Measurements from ENCODE around the gene POU6F2. TPM values are rescaled to one million over a fixed set of nuclear protein-coding genes. Genes with fewer than 3 reads are reported as not detected.
"Not testable (repeated sequence)": the region's sequence is repeated elsewhere in the genome, so short reads cannot be mapped to it uniquely, and the experiment has no call there.

Gene POU6F2
- total RNA-seq, 1 donor from 2014 or later = not detected

DNA sequence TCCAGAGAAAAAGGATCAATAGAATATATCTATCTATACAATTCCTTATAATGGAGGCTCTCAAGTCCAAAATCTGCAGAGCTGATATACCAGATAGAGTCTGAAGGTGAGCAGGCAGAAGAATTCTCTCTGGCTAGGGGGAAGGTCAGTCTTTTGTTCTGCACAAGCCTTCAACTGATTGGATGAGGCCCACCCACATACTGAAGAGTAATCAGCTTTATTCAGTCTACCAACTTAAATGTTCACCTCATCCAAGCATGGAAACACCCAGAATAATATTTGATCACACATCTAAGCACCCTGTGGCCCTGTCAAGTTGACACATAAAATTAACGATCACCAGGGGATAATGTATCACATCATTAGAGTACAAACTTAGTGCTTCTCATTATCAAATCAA lies 394.7 kb downstream of the POU6F2 start:
- FAIRE-seq = no peak
- no peaks in the 10 kb centered on the region for H3K27me3 ChIP-seq (ENCODE audit: control insufficient read depth, insufficient read depth, low read length)
- no peaks in the 10 kb centered on the region for H3K36me3 ChIP-seq (ENCODE audit: control insufficient read depth, insufficient read depth, low read length)
- no peak for TF ChIP-seq CTCF (IDR thresholded peaks at IDR 0.05; ENCODE audit: insufficient read depth, low read length, severe bottlenecking)
- no peak for DNase-seq (ENCODE audit: low read depth)
- H3K4me3 ChIP-seq (ENCODE audit: low read depth, low read length) = no peak overlapping the region

- no peak for FAIRE-seq
- Histone ChIP-seq H3K27me3 (ENCODE audit: control insufficient read depth, insufficient read depth, low read length) (no peaks in the 10 kb centered on the region), H3K4me3 (ENCODE audit: low read depth, low read length) (no peak overlapping the region)
Observed at GRCh38 chr7:39374436-39375040, 396.8 kb downstream of the POU6F2 start.

DNA sequence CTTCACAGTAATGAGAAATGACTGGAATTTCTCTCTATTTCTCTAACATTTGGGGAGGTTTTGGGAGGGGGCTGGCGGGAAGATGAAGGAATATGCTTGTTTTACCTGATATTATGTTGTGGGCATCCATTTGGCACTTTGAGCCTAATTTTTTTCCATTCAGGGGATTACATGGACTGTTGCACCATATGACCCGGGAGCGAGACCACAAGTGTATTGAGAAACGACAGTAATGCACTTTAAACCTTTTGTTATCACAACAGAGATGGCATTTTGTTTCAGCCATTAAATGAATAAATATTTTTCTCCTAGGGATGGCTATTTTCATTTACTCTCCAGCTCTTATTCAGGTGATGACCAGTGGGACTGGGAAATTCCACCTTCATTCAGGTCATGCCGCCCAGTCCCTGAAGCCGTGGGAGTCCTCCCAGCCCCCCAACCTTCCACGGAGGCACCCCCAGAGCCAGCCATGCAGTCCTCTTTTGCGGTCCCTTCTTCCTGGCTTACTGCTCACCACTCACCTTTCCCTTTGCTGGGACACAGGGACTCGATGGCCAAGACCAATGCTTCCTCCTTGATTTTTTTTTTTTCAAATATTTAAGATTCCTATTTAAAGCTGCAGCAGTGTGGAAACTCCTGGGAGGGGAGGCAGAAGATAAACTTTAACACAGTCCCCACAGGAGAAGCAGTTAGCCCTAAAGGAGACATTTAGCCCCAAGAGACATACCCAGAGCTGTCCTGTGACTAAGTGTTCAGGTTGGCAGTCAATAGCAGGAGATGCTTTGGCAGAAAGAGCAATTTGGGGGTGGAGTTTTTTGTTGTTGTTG lies 397.6 kb downstream of the POU6F2 start:
- H3K27me3 ChIP-seq (ENCODE audit: control insufficient read depth, insufficient read depth, low read length) = no peaks in the 10 kb centered on the region
- no peak for TF ChIP-seq CTCF (IDR thresholded peaks at IDR 0.05; ENCODE audit: insufficient read depth, low read length, severe bottlenecking)
- no peak for FAIRE-seq
- DNase-seq (ENCODE audit: low read depth) = no peak
- no peaks in the 10 kb centered on the region for H3K36me3 ChIP-seq (ENCODE audit: control insufficient read depth, insufficient read depth, low read length)
- H3K4me3 ChIP-seq (ENCODE audit: low read depth, low read length) = no peak overlapping the region

More at GRCh38 chr7:39374436-39375040, 396.8 kb downstream of the POU6F2 start:
- H3K36me3 ChIP-seq (ENCODE audit: control insufficient read depth, insufficient read depth, low read length) = no peaks in the 10 kb centered on the region
- TF ChIP-seq CTCF (IDR thresholded peaks at IDR 0.05; ENCODE audit: insufficient read depth, low read length, severe bottlenecking) = no peak
- DNase-seq (ENCODE audit: low read depth) = no peak

- H3K27me3 ChIP-seq (ENCODE audit: control insufficient read depth, insufficient read depth, low read length) = no peaks in the 10 kb centered on the region
- no peak for FAIRE-seq
Observed at GRCh38 chr7:39375874-39376190, 398.1 kb downstream of the POU6F2 start.

GRCh38 chr7:39376881-39377280 lies 399.2 kb downstream of the POU6F2 start:
- H3K27me3 ChIP-seq (ENCODE audit: control insufficient read depth, insufficient read depth, low read length); H3K4me3 ChIP-seq (ENCODE audit: low read depth, low read length); FAIRE-seq; DNase-seq (ENCODE audit: low read depth); H3K36me3 ChIP-seq (ENCODE audit: control insufficient read depth, insufficient read depth, low read length): not testable (repeated sequence)

More at GRCh38 chr7:39375874-39376190, 398.1 kb downstream of the POU6F2 start:
- H3K36me3 ChIP-seq (ENCODE audit: control insufficient read depth, insufficient read depth, low read length) = no peaks in the 10 kb centered on the region
- DNase-seq (ENCODE audit: low read depth) = no peak
- TF ChIP-seq CTCF (IDR thresholded peaks at IDR 0.05; ENCODE audit: insufficient read depth, low read length, severe bottlenecking) = no peak
- H3K4me3 ChIP-seq (ENCODE audit: low read depth, low read length) = no peak overlapping the region

DNA sequence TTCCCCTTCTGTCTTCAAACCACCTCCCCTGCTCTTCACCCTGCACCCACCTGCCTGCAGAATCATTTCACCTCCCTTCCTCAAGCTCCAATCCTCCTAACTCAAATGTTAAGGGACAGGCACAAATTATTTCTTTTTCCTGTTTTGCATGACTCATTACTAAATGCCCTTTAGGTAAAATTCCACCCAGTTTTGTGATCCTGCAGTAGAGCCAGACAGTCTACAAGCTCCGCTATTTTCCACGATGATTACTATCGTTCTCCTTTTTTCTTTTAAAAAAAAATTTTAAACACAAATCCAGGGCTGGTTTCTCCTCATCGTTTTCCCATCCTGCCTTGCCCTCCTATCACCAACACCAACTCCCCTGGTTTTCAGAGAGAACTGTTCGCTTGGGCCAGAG lies 401.7 kb downstream of the POU6F2 start:
- no peak for FAIRE-seq
- no peak for DNase-seq (ENCODE audit: low read depth)
- no peaks in the 10 kb centered on the region for H3K27me3 ChIP-seq (ENCODE audit: control insufficient read depth, insufficient read depth, low read length)

More for the DNA sequence above, 401.7 kb downstream of the POU6F2 start:
- H3K4me3 ChIP-seq (ENCODE audit: low read depth, low read length) = no peak overlapping the region
- TF ChIP-seq CTCF (IDR thresholded peaks at IDR 0.05; ENCODE audit: insufficient read depth, low read length, severe bottlenecking) = no peak
- H3K36me3 ChIP-seq (ENCODE audit: control insufficient read depth, insufficient read depth, low read length) = no peaks in the 10 kb centered on the region

Data from bronchial epithelial cell (primary cell).